Measurements from ENCODE around the gene ARL15. TPM values are rescaled to one million over a fixed set of nuclear protein-coding genes. Genes with fewer than 3 reads are reported as not detected.

ARL15 gene
- total RNA-seq, 1 donor from 2014 or later: 20.3 TPM

DNA sequence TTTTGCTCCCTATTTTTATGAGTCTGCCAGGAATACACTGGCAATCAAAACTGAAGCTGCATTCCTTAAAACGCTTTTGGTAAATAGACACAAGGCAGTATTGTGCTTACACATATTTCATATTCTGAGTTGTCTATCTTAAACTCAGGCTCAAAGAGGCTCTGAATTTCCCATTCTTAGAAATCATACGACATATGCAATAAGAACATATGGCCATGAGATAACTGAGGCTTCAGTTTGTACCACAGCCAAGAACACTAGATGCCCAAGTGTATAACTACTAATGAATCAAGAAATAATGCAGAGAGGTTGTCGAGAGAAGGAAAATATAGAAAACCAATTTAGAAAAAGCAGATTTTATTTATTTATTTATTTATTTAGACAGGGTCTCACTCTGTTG lies 392.5 kb downstream of the ARL15 start:
- ATAC-seq (ENCODE audit: poor library complexity): no peak
- intact Hi-C loops (cut with DNase I): no loop called here
- no peak for DNase-seq

DNA sequence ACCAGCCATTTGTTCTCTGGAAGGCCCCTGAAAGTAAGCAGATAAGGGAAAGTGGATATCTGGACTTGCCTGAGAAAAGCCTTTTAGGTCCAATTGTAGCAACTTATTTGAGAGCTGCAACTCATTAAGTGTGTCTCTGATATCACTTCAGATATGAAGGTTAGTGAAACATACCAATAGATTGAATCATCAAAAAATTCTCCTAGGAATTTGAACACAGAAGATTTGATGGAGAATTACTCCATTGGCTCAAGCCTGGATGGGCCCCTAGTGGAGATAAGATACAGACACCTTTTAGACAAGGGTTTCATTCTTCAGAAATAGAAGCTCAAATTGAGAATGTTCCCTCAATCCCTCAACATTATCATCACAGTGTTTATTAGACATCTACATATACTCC lies 393.3 kb downstream of the ARL15 start:
- ATAC-seq (ENCODE audit: poor library complexity): no peak
- DNase-seq: no peak
- intact Hi-C loops (cut with DNase I): no loop called here

DNA sequence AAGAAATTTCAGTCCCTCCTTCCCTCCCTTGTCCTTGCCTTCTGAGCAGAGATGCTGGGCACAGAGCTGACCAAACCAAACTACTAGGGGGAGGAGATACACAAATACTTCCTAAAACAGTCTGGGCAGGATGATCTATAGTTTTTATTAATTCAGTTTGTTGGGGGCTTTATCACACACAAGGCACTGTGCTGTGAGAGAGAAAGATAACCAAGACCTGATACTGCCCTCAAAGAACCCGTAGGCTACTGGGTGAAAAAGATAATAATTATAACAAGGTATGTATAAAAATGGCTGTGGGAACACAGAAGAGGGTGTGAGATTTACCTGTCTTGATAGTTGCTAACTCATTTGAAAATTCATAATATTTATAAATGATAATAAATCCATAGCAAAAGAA lies 395.3 kb downstream of the ARL15 start:
- ATAC-seq (ENCODE audit: poor library complexity): no peak
- no peak for DNase-seq

DNA sequence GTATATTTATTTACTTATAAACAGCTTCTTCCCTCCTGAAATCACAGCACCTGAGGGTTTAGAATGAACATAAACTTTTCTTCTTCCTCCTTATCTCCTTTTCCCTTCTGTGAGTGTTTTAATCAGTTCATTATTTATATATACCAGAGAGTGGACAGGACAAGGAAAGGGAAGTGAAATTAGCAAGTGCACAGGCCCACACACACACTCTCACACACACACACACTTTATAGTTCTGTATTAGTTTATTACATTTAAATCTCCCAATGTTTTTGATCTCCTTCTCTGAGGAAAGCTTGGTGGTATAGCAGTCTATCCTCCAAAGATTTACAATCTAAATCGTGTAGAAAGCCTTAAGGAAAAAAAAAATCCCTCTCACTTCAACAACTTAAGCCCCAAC lies 396.4 kb downstream of the ARL15 start:
- no peak for ATAC-seq (ENCODE audit: poor library complexity)
- intact Hi-C loops (cut with DNase I): no loop called here
- DNase-seq: no peak

More for the DNA sequence above, 395.3 kb downstream of the ARL15 start:
- intact Hi-C loops (cut with DNase I): no loop called here

DNA sequence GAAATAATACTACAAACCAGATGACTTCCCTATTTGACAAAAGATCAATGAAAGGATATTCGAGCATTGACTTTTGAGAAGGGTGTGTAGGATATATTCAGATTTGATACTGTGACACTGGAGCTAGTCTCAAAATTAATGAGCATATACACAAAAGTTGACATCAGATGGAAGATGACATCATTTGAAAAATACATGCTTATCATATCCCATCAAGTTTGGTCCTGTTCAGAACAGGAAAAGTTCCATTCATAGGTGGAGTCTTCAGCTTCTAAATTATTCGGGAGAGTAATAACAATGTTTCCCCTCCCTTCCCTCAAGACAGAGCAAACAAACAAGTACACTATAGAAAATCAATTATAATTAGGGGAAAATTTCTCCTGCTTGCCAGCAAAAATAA lies 401.6 kb downstream of the ARL15 start:
- no peak for ATAC-seq (ENCODE audit: poor library complexity)
- DNase-seq: no peak
- intact Hi-C loops (cut with DNase I): no loop called here

DNA sequence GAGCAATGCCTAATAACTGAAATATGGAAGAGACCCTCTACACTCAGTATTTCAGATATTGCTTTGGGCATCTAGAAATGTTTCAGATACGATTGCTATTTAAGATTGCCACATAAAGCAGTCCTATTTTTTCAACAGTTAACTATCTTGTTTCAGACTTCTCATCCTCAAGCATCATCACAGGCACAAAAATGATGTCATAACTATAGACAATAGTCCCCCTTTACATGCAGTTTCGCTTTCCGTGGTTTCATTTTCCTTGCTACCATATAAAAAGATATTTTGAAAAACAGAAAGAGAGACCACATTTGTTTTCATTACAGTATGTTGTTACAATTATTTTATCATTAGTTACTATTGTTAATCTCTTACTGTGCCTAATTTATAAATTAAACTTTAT lies 402.5 kb downstream of the ARL15 start:
- intact Hi-C loops (cut with DNase I): no loop called here
- DNase-seq: no peak

DNA sequence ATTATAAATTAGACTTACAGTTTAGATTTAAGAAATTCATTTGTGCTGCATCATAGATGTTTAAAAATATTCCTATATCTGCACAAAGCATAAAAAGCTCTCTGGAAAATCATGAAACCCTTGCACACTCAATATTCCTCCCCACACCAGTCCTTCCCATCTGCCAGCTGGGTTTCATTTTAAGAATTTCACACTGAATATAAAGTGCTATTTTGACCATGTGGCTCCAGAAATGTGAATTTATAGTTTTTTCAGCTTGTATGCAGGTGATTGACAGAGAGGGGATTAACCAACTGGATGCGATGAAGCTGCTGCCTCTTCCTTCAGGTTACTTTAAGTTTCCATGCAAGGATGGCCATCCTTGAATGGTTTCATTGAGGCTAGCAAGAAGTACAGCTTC lies 403.6 kb downstream of the ARL15 start:
- no peak for DNase-seq
- no peak for ATAC-seq (ENCODE audit: poor library complexity)
- intact Hi-C loops (cut with DNase I): no loop called here

More for the DNA sequence above, 402.5 kb downstream of the ARL15 start:
- no peak for ATAC-seq (ENCODE audit: poor library complexity)

DNA sequence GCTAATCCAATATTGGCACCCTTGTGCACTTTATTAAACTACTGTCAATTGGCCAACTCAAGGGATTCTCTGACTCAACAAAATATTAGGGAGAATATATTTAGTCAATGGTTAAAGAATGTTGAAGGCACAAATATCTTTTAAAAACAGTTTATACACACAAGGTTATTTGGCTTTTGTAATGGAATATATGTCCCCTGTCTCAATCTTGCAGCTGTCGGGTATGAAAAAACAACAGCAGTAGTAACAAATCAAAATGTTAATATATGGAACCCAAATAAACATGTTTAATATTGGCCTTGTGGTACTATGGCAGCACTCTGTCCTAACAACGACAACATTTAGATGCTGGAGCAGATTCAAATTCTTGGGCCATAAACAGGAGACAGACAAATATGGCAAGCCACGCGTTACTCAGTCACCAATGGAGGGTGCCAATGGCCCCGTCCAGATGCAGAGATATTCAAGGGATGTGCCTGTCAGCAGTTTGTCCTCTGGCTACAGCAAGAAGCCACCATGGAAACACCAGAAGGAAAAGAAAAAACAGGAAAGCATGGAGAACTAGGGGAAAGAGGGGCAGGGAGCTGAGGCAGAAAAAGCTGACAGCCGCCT lies 408.0 kb downstream of the ARL15 start:
- ATAC-seq (ENCODE audit: poor library complexity) (peak; percentile 73), DNase-seq (no peak)
- intact Hi-C loops (cut with DNase I): no loop called here

DNA sequence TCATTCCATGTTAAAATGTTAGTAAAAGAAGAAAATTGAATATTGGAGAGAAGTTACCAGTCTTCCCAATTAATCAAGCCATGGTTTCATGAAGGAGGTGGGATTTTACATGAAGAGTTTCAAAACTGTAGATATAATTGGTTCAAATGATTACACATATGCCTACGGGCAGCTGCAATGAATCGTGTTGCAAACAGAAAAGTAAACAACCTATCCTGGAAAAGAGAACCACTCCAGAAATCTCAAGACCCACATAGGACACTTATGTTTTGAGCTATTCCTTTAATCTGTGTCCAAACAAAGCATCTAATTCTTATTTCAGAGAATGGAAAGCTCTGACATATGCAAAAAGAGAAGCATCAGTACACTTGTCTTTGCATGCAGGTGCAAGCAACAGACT lies 409.7 kb downstream of the ARL15 start:
- ATAC-seq (ENCODE audit: poor library complexity): no peak
- DNase-seq: no peak
- intact Hi-C loops (cut with DNase I): no loop called here

DNA sequence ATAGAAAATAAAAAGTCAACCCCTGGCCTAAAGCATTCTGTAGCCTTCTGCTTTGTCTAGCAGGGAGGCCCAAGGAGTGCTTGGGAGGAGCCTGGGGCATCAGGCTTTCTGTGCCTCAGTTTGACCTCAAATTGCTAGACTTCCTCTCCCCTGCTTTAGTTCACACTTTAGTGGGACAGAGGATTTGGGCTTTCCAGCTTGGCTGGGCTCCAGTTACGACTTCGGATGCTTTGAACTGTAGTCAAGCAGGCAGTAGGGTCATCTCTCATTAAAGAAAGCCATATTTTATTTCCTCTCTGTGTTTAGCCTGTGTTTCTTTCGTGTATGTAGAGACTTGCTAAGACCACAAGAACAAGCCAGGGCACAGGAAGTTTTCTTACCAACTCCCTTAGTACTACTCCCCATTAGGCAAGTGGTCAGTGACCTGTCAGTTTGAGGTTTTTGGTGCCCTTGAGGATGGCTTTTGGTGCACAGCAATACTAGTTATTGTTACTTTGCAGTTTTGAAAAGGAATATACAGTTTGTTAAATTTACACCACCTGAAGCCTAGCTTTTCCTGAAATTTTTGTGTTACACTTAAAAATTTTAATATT lies 415.2 kb downstream of the ARL15 start:
- intact Hi-C loops (cut with DNase I): no loop called here
- ATAC-seq (ENCODE audit: poor library complexity) (no peak), DNase-seq (no peak)

DNA sequence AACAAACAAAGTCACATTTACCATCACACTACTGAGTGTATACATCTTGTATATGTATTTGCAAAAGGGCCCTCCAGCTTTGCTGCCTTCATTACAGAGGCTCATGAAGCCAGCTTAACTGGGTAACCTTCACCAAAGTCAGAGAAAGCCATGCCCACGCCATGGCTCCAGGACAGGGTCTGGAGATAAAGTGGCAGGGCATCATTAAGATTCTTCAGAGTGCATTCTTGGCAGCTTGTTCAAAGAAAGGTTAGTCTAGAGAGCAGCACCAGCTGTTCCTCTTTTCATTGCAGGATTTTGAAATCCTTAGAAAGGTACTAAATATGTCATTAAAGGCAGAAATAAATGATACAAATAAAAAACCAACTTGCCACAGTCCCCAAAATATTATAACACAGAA lies 416.7 kb downstream of the ARL15 start:
- intact Hi-C loops (cut with DNase I): no loop called here
- ATAC-seq (ENCODE audit: poor library complexity) (peak; percentile 74), DNase-seq (no peak)

DNA sequence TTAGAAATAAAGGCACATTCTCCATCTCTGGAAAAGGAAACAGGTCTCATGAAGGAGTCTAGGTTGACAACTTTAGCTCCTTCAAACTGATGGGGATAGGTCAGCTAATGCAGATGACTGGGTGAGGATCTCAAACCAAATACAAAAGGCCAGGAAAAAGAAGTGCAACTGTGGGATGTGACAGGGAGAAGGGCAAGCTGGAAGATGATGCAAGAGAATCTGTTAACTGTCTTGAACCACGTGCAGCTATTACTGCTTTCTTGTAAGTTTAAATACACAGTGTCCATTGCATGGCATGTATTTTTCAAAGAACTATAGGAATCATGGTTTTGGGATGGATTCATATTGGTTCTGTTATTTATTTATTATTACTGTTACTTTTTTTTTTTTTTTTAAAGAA lies 418.1 kb downstream of the ARL15 start:
- ATAC-seq (ENCODE audit: poor library complexity): no peak
- intact Hi-C loops (cut with DNase I): no loop called here
- DNase-seq: no peak

DNA sequence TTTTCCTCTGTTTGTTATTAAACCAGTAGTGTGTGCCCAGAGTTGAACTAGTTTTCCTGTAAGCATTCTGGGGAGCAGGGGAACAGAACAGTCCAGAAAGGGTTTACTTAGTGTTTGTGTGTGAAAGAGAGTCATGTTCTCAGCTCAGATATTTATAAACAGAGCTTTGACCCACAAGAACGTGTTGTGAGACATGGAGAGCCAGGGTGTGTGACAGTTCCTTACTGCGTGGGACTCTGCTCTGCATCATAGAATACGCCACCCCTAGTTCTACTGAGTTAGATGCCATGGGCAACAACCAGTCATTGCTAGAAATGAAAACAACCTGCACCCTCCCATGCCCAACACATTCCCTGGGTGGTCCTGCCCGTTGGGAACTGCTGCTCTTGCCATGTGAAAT lies 419.2 kb downstream of the ARL15 start:
- ATAC-seq (ENCODE audit: poor library complexity) (peak; percentile 66), DNase-seq (no peak)
- intact Hi-C loops (cut with DNase I): no loop called here

DNA sequence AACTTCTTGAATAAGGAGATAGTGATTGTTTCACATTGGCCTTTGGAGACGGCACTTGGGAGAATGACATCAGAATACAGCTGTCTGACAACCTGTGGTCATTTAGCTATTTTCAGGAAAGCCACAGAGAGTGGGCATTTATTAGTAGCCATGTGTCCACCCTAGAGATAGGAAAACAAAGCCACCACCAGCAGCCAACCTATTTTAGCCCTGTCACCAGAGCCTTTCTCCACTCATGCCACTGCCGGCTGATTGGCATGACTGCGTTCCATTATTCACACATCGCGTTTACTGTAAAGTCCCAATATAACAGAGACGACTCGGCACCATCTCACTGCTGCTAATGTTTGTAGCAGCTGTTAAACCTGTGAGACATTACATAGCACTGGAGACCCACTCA lies 419.9 kb downstream of the ARL15 start:
- no peak for DNase-seq
- peak; percentile 66 for ATAC-seq (ENCODE audit: poor library complexity)
- intact Hi-C loops (cut with DNase I): no loop called here

DNA sequence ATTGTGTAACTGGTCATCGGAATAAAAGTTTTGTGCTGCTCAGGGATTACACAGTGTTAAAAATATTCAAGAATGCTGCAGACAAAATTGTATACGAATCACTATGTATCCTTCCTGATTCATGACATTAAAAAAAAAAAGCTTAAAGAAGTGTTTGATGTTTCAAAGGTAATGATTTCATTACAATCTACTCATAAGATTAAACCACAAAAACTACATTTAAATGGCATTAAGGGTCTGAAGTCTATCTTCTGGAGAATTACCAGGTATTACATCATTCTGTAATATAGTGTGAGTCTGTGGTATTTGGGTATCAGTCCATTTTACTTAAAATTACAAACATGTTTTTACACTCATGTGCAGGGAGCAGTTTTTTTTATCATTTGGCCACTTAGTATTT lies 425.5 kb downstream of the ARL15 start:
- ATAC-seq (ENCODE audit: poor library complexity): no peak
- intact Hi-C loops (cut with DNase I): no loop called here
- no peak for DNase-seq

DNA sequence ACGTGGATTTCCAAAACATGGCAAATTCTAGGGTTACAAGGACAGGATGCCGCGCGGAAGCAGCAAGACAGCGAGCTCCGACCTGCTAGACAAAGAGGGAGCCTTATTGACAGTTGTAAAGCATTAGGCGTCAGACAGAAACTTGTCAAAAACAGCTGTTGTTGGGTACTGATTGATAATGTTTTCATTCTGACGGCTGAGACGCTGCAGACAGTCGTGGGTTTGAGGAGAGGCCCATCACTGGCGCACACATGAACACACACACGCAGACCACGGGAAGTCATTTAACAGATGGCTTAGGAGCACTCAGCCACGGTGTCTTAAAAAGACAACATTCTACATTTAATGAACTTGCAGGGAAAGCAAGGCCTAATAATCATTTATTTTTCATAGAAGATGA lies 426.0 kb downstream of the ARL15 start:
- DNase-seq (no peak), ATAC-seq (ENCODE audit: poor library complexity) (no peak)
- intact Hi-C loops (cut with DNase I): no loop called here

DNA sequence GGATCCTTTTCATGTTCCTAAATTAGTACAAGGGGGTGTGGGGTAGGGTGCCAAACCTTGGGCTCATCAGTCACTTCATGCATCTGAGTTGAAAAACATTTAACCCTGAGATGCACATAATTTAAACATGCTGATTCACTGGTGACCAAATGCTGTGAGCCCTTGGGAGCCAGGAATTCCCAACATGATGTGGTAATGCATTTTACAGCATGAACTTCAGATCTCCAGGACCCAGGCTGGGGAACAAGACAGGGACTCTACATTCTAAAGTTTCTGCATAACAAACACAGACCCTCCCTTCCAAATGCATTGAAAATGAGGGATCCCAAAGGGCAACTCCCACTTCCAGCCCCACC lies 427.7 kb downstream of the ARL15 start:
- intact Hi-C loops (cut with DNase I): no loop called here
- no peak for DNase-seq
- no peak for ATAC-seq (ENCODE audit: poor library complexity)

DNA sequence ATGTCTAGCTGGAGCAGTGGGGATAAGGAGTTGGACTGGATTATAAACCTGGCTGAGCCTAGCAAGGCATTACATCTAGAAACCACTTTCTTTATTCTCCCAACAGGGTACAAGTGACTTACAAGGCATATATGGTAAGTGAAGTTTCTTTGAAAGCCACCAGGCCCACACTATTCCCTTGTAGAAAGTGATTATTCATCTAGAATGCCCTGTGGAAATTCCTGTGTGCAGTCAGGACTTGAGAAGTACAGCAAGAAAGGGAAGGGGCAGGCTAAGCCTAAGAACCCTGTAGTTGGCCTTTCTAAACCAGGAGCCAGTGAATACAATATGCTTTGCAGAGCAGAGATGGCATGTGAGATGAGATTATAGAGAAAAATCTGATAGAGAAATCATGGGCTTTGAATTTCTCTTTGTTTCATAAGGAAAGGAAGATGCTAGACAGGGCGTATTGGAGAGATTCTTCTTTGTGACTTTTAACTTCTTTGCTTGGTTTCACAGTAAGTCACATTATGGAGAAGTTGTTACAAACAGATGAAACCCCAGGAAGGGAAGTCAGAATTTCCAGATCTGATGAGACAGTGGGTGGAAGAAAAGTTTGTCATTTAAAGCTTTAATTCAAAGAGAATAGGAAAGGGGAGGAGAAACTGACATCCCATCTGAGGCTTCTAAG lies 428.2 kb downstream of the ARL15 start:
- intact Hi-C loops (cut with DNase I): no loop called here
- ATAC-seq (ENCODE audit: poor library complexity): no peak
- no peak for DNase-seq

DNA sequence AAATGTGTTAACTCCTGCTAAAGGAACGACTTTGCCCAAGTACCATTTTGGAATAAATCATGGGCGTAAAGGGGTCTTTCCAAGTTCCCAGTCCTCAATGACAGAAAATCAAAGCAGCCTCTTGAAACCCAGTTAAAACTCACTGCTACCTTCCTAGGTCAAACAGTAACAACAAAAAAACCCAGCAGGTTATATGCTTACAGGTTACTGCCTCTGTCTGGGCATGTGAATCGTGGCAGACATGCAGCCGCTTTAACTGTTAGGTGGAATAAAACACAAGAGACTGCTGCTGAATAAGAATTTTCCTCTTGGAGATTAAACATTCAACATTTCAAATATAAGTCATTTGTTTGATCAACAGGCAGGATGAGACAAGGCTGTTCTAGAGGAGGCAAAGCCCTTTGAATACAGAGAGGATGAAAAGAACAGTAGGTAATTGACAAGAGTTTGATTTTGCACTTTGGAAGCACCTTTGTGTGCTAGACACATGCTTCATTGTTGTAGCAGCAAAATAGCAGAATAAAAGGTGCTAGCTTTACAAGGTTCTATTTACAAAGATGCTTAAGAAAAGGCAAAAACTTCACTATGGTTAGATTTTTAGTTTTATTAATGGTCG lies 430.6 kb downstream of the ARL15 start:
- no peak for DNase-seq
- intact Hi-C loops (cut with DNase I): no loop called here
- no peak for ATAC-seq (ENCODE audit: poor library complexity)

DNA sequence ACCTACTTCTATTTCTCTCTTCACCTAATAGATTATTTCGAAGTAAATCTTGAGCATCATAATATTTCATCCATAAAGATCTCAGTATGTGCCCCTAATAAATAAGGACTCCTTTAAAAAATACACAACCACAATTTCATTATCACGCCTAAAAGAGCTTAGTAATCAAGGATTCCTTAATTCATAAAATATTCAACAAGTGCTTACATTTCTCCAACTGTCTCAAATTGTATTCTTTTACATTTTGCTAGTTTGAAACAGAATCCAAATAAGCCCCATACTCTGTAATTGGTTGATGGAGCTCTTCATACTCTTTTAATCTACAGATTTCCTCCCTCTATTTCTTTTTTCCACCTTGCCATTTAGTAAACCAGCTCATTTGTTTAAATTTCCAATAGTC lies 432.4 kb downstream of the ARL15 start:
- intact Hi-C loops (cut with DNase I): no loop called here
- ATAC-seq (ENCODE audit: poor library complexity): no peak

More for the DNA sequence above, 432.4 kb downstream of the ARL15 start:
- no peak for DNase-seq

All from Right ventricle myocardium superior (tissue), 1 donor.